Measurements from ENCODE around the gene RAB11A.

The RAB11A gene

DNA sequence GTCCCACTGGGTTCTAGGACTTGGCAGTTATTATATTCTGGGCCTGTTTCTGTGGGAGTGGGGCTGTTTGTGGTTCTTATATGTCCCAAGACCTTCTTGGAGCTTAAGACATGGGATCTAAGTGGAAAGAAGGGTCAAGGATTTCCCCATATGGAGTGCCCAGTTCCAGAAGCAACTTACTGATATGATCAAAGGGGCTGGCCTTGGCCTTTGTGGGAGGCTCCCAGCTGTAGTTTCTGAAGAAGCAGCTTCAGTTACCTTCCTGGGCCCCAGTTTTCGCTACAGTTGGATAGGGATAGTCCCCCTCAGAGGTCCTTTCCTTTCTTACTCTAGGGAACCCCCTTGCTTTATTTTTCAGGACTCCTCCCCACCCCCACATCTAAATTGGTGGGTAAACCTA lies 56.0 kb downstream of the RAB11A start:
- Histone ChIP-seq H3K4me3 (replicated peaks; ENCODE audit: insufficient read depth, low read length) (no peak overlapping the region), H3K27me3 (ENCODE audit: insufficient read depth, poor library complexity, severe bottlenecking) (no peaks in the 10 kb centered on the region), H3K27ac (replicated peaks) (no peak overlapping the region)
- DNase-seq (ENCODE audit: low read depth in 1 of 2, low spot score in 1 of 2), result no peak
- TF ChIP-seq SPI1 (IDR thresholded peaks at IDR 0.05; ENCODE audit: borderline replicate concordance, low read depth) (no peak), POLR2AphosphoS5 (IDR thresholded peaks at IDR 0.05; ENCODE audit: low read depth) (no peak), GABPA (IDR thresholded peaks at IDR 0.05; ENCODE audit: low read depth) (no peak)
- TF ChIP-seq, protein P1, sequence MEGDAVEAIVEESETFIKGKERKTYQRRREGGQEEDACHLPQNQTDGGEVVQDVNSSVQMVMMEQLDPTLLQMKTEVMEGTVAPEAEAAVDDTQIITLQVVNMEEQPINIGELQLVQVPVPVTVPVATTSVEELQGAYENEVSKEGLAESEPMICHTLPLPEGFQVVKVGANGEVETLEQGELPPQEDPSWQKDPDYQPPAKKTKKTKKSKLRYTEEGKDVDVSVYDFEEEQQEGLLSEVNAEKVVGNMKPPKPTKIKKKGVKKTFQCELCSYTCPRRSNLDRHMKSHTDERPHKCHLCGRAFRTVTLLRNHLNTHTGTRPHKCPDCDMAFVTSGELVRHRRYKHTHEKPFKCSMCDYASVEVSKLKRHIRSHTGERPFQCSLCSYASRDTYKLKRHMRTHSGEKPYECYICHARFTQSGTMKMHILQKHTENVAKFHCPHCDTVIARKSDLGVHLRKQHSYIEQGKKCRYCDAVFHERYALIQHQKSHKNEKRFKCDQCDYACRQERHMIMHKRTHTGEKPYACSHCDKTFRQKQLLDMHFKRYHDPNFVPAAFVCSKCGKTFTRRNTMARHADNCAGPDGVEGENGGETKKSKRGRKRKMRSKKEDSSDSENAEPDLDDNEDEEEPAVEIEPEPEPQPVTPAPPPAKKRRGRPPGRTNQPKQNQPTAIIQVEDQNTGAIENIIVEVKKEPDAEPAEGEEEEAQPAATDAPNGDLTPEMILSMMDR (IDR thresholded peaks at IDR 0.05; ENCODE audit: insufficient read depth, low read length), result no peak
- TF ChIP-seq, protein P2, sequence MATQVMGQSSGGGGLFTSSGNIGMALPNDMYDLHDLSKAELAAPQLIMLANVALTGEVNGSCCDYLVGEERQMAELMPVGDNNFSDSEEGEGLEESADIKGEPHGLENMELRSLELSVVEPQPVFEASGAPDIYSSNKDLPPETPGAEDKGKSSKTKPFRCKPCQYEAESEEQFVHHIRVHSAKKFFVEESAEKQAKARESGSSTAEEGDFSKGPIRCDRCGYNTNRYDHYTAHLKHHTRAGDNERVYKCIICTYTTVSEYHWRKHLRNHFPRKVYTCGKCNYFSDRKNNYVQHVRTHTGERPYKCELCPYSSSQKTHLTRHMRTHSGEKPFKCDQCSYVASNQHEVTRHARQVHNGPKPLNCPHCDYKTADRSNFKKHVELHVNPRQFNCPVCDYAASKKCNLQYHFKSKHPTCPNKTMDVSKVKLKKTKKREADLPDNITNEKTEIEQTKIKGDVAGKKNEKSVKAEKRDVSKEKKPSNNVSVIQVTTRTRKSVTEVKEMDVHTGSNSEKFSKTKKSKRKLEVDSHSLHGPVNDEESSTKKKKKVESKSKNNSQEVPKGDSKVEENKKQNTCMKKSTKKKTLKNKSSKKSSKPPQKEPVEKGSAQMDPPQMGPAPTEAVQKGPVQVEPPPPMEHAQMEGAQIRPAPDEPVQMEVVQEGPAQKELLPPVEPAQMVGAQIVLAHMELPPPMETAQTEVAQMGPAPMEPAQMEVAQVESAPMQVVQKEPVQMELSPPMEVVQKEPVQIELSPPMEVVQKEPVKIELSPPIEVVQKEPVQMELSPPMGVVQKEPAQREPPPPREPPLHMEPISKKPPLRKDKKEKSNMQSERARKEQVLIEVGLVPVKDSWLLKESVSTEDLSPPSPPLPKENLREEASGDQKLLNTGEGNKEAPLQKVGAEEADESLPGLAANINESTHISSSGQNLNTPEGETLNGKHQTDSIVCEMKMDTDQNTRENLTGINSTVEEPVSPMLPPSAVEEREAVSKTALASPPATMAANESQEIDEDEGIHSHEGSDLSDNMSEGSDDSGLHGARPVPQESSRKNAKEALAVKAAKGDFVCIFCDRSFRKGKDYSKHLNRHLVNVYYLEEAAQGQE (IDR thresholded peaks at IDR 0.05; ENCODE audit: insufficient replicate concordance, low read depth), result no peak

DNA sequence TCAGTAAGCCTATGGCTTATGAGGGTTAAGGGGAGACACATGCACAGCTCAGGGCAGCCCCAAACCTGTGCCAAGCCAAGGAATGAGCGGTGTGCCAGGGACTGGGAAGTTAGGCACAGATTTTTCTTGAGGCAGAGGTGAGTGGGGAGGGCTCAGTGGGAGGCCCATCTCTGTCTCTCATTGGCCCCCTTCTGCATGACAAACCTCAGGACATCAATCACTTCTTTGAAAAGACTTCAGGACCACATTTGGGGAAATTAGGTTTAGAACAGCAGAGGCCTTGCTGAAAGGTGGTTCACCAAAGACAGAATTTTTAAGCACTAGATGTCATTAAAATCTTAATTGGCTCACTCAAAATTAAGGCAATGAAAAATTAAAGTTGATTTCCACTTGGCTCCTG lies 57.2 kb downstream of the RAB11A start:
- DNase-seq (ENCODE audit: low read depth in 1 of 2, low spot score in 1 of 2), result no peak
- H3K27me3 ChIP-seq (ENCODE audit: insufficient read depth, poor library complexity, severe bottlenecking), result no peaks in the 10 kb centered on the region
- TF ChIP-seq, protein P1 (IDR thresholded peaks at IDR 0.05; ENCODE audit: insufficient read depth, low read length), result no peak
- TF ChIP-seq GABPA (IDR thresholded peaks at IDR 0.05; ENCODE audit: low read depth) (no peak), SPI1 (IDR thresholded peaks at IDR 0.05; ENCODE audit: borderline replicate concordance, low read depth) (no peak)
- TF ChIP-seq, protein P2 (IDR thresholded peaks at IDR 0.05; ENCODE audit: insufficient replicate concordance, low read depth), result no peak
- no peak overlapping the region for H3K4me3 ChIP-seq (replicated peaks; ENCODE audit: insufficient read depth, low read length)
- no peak overlapping the region for H3K27ac ChIP-seq (replicated peaks)

DNA sequence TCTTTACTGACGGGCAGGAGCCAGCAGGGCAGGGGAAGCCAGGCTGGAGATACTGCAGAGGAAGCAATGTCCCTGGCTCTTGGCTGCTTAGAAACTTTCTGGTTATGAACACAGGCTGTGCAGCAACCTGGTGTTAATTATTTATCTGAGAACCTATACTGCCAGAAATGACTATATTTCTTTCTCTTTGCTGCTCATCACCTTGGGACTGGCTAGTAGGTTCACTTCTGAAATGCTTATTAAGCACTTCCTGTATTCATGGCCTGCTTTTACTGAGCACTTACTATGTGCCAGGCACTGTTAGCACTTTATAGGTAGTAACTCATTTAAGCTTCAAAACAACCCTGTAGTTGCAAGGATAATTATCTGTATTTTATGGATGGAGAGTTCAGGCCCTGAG lies 57.6 kb downstream of the RAB11A start:
- TF ChIP-seq SPI1 (IDR thresholded peaks at IDR 0.05; ENCODE audit: borderline replicate concordance, low read depth), result no peak
- TF ChIP-seq POLR2AphosphoS5 (IDR thresholded peaks at IDR 0.05; ENCODE audit: low read depth), result no peak
- TF ChIP-seq, protein P2 (IDR thresholded peaks at IDR 0.05; ENCODE audit: insufficient replicate concordance, low read depth), result no peak
- no peak for TF ChIP-seq GABPA (IDR thresholded peaks at IDR 0.05; ENCODE audit: low read depth)
- TF ChIP-seq, protein P1 (IDR thresholded peaks at IDR 0.05; ENCODE audit: insufficient read depth, low read length), result no peak
- no peak overlapping the region for H3K4me3 ChIP-seq (replicated peaks; ENCODE audit: insufficient read depth, low read length)
- H3K27me3 ChIP-seq (ENCODE audit: insufficient read depth, poor library complexity, severe bottlenecking), result no peaks in the 10 kb centered on the region
- DNase-seq (ENCODE audit: low read depth in 1 of 2, low spot score in 1 of 2), result no peak
- no peak overlapping the region for H3K27ac ChIP-seq (replicated peaks)

All from HL-60 (cell line).